K562 (cell line): Measurements from ENCODE around the gene CD300A.

Experiments
- ADNP ChIP-seq: fragments of 200-800 bp; sonication (Bioruptor generic); IDR thresholded peaks from 2 replicates; pipeline ENCODE4 v1.6.1; 2016; ENCODE audit warnings: missing genetic modification characterization, missing compliant biosample characterization
- GTF2F1 ChIP-seq: IDR thresholded peaks from 2 replicates; pipeline ENCODE4 v1.6.1; 2011; ENCODE audit warnings: low read depth, low read length, improper control_type of control experiment
- SPI1 ChIP-seq: IDR thresholded peaks from 2 replicates; pipeline ENCODE4 v1.6.1; 2011; ENCODE audit warnings: low read depth, low read length, control low read depth, borderline replicate concordance

- TF ChIP-seq SPI1 (no peak), GTF2F1 (no peak), ADNP (tag) (no peak)
These were observed 12.7 kb upstream of the CD300A start for GRCh38 chr17:74453665-74454196.
